HG03432 (cell line): ENCODE measurements around the gene ZNF718.
"Not testable (repeated sequence)": the region's sequence is repeated elsewhere in the genome, so short reads cannot be mapped to it uniquely, and the experiment has no call there.

Experiments
- ATAC-seq: cut with Tn5 transposase; IDR thresholded peaks from one replicate; pipeline ENCODE4 v1.9.1; 2021; ENCODE audit warnings: mild to moderate bottlenecking, moderate library complexity; ENCODE audit not compliant: unreplicated experiment

ZNF718 gene

DNA sequence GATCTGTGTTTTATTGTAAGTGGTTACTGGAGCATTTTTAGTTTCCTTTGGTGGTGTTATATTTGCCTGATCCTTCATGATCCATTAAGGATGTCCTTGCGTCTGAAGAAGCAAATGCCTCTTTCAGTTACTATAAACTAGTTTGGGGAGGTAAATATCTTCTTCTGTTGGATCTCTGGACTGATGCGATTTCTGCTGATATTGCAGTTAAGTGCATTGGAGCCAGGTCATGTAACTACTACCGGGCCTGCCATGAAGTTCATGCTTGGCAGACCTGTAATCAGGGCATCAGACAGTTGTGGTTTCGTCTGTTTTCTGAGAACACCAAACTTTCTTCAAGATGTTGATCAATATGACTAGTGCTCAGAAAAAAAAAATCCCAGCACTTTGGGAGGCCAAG is 22.9 kb downstream of the ZNF718 start:
- ATAC-seq, result no peak

DNA sequence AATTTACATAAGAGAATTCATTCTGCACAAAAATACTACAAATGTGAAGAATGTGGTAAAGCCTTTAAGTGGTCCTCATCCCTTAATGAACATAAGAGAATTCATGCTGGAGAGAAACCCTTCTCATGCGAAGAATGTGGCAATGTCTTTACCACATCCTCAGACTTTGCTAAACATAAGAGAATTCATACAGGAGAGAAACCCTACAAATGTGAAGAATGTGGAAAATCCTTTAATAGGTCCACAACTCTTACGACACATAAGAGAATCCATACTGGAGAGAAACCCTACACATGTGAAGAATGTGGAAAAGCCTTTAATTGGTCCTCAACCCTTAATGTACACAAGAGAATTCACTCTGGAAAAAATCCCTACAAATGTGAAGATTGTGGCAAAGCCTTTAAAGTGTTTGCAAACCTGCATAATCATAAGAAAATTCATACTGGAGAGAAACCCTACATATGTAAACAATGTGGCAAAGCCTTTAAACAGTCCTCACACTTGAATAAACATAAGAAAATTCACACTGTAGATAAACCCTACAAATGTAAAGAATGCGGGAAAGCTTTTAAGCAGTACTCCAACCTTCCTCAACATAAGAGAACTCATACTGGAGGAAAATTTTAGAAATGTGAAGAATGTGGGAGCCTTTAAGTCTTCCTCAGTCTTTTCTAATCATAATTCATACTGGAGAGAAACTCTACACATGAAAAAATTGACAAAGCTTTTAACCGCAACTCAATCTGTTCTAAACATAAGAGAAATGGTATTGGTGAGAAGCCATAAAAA is 37.4 kb downstream of the ZNF718 start:
- no peak for ATAC-seq

DNA sequence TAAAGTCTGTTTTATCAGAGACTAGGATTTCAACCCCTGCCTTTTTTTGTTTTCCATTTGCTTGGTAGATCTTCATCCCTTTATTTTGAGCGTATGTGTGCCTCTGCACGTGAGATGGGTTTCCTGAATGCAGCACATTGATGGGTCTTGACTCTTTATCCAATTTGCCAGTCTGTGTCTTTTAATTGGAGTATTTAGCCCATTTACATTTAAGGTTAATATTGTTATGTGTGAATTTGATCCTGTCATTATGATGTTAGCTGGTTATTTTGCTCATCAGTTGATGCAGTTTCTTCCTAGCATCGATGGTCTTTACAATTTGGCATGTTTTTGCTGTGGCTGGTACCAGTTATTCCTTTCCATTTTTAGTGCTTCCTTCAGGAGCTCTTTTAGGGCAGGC is 45.3 kb downstream of the ZNF718 start:
- not testable (repeated sequence) for ATAC-seq

DNA sequence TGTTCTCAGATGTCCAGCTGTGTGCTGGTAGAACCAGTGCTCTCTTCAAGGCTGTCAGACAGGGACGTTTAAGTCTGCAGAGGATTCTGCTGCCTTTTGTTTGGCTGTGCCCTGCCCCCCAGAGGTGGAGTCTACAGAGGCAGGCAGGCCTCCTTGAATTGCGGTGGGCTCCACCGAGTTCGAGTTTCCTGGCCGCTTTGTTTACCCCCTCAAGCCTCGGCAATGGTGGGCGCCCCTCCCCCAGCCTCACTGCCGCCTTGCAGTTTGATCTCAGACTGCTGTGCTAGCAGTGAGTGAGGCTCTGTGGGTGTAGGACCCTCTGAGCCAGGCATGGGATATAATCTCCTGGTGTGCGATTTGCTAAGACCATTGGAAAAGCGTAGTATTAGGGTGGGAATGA is 47.0 kb downstream of the ZNF718 start:
- ATAC-seq, result not testable (repeated sequence)

DNA sequence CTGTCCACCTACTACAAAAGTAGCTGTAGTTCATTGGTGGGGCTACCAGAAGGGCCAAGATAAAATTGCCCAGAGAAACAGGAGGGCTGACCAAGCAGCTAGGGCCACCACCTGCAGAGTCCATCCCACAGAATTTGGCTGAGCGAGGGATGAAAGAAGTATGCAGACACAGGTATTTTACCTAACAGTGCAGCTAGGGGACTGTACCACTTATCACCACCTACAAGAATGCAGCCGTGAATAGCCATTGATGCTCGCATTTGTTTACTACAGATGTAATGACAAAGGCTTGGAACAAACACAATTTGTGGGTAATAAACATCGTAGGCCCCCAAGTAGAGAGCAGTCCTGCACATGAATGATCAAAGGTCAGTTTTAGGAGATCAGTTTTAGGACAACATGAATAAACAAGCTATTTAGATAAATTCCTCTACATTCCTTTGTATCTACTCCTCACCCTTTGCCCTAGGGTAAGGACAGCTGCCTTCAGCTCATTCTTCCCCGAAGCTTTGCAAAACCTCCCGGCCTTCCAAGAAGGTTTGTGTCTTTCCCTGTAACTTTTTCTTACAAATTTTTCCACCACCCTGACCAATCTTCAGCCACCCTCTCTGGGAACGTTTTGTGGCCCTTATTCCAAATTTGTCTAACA is 49.5 kb downstream of the ZNF718 start:
- ATAC-seq, result no peak

DNA sequence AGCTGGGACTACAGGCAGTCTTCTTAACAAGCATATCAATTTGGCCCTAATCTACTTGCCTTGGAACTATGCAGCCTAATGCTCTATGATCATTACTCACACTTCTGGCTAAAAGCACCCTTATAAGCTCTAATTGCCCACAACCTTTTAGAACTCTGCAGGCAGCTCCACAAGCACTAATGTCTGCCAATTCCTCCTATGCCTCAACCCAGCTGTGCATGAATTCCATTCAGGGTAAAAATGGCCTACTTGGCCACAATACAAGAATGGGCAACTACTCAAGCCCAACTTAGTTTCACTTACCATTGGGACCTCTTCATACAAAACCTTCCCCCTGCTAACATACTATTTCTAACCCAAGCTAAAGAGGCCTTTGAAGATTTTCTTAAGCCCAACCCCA is 51.7 kb downstream of the ZNF718 start:
- no peak for ATAC-seq

DNA sequence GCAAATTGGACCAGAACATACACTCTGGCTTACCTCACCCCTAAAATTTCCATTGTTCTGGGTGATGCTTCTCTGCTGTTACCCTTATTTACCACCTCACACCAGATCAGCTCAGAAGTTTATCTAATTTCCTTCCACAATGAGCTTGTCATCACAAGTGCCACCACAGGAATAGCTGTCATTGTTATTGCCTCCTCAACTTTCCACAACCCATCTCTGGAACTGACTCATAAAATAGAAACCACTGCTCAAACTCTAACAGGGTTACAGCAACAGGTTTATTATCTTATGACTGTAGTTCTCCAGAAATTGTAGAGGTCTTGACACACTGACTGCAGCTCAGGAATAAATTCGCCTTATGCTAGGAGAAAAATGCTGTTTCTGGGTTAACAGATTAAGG is 52.7 kb downstream of the ZNF718 start:
- no peak for ATAC-seq

DNA sequence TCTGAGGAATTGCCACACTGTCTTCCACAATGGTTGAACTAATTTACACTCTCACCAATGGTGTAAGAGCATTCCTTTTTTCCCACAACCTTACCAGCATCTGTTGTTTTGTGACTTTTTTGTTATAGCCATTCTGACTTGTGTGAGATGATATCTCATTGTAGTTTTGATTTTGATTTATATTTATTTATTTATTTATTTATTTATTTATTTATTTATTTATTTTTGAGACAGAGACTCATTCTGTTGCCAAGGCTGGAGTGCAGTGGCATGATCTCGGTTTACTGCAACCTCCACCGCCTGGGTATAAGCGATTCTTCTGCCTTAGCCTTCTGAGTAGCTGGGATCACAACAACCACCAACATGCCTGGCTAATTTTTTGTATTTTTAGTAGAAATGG is 57.9 kb downstream of the ZNF718 start:
- ATAC-seq, result not testable (repeated sequence)

DNA sequence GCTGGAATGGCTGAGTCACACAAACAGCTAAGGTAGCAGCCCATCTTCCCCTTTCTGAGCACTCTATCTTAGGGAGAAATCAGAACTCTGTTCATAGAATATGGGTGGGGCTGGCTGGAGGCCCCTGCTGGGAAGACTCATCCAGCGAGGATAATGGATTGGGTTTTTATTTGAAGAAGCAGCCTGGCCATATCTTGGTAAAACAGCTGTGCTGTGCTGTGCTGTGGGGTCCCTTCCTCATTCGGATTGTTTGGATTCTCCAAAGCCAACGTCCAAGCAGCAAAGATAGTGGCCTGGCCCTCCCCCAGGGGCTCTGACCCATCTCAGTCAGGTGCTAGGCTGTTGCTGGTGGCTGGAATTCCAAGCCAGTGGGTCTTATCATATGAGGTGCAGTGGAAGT is 63.8 kb downstream of the ZNF718 start:
- ATAC-seq, result no peak

DNA sequence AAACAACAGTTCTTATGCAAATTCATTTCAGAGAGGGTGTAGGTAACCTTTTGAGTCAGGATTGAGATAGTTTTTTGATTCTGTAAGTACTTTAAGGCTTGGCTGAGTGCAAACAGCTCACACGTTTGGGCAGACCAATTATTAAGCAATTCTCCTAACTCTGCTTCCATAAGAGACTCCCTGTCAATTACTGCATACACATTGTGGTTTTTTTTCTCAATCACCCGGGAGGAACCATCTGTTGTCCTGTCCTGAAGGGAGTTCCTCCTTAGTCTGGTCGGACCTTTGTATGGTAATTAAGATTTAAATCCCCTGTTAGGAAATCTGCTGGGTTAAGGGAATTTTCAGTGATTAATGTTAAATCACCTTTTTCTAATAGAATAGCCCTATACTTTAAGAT is 70.9 kb downstream of the ZNF718 start:
- ATAC-seq, result not testable (repeated sequence)

DNA sequence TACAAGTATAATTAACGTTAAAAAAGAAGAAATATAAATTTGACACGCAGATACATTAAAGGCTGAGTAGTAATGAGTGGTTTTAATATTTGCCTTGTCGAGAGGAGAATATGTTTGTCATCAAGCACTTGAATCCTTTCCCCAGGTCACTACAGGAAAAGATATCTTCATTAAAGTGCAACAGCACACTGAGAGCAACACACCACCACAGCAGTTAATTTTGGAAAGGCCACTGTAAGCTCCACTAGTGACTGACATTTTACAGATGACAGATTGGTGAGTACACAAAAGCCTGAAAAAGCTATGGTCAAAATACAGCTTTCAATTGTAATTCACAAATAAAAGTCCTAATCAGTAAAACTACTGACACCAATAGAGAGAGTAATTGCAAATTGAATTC is 76.6 kb downstream of the ZNF718 start:
- ATAC-seq, result no peak

DNA sequence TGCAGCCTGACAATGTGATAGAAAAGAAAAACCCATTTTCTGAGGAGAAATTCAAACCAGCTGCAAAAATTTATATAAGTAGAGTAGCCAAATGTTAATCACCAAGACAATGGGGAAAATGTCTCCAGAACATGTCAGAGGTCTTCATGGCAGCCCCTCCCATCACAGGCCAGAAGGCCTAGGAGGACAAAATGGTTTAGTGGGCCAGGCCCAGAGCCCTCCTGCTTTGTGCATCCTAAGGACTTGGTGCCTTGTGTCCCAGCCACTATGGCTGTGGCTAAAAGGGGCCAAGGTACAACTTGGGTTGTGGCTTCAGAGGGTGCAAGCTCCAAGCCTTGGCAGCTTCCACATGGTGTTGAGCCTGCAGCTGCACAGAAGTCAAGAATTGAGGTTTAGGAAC is 78.5 kb downstream of the ZNF718 start:
- ATAC-seq, result not testable (repeated sequence)

DNA sequence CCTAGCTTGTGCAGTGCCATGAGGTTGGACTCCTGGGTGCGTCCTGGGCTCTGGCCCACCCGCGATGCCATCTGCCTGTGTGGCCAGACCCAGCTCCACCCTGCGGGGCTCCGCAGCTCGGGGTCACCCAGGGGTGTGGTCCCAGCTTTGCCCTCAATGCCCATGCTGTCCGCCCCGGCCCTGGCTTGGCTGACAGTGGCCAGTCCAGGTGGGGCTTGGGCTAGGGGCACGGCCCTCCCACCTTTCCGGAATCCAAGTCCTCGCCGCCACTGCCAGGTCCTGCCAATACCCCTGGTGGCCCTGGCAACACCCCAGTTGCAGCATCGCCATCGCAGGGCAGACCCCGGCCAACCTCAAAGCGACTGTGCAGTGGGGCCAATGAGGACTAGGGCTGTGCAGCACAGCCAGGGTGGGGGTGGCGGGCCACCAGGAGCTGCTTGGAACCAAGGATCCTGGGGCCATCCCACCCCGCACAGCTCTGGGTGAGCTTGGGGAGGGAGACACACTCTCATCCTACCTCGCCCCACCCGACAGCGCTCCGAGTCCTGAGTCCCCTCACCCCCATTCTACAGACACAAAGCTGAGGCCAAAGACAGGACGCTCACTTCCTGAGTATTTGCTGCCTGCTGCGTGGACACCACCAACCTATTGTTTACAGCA is 80.9 kb downstream of the ZNF718 start:
- ATAC-seq, result no peak

DNA sequence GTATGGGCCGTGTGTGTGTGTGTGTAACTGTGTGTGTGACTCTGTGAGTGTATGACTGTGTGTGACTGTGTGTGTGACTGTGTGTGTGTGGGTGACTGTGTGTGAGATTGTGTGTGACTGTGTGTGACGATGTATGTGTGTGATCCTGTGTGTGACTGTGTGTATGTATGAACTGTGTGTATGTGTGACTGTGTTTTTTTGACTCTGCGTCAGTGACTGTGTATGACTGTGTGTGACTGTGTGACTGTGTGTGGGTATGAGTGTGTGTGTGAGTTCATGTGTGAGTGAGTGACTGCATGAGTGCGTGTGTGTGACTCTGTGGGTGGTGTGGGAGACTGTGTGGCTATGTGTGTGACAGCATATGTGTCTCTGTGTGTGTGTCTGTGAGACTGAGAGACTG is 81.8 kb downstream of the ZNF718 start:
- no peak for ATAC-seq

DNA sequence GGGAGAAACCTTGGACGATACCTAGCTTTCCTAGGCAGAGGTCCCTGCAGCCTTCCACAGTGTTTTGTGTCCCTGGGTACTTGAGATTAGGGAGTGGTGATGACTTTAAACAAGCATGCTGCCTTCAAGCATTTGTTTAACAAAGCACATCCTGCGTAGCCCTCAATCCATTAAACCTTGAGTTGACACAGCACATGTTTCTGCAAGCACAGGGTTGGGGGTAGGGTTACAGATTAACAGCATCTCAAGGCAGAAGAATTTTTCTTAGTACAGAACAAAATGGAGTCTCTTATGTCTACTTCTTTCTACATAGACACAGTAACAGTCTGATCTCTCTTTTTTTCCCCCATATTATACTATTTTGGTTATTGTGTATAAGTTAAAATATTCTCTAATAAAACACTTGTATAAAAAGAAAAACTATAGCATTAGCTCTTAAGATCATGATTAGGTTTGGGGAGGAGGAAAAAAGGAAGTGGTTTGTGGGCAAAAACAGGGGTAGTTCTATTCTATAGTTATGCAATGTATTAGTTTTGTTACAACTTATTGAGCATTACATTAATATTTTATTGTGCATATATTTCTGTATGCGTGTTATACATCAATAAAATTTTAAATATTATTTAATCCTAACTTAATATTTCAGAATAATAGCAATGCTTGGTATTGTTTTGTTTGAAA is 84.3 kb downstream of the ZNF718 start:
- not testable (repeated sequence) for ATAC-seq

DNA sequence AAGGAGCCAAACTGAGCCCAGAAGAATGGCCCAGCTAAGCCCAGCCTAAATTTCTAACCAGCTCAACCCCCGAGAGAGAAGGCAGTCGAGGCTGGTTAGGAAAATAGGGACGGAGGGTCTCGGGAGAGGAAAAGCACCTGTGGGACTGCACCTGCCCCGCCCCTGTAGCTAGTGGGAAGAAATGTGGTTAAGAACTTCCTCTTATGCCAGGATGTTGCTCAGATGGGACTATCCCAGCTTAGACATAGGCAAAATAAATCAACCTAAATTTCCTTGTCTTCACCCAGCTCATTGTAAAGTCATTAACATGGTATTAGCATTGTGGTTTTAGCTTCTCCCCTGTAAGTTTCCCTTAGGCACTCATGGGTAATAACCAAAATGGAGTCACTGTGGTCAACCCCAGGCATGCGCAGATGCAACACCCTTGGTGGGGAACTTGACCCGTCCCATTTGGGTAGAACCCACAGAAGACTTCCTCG is 86.8 kb downstream of the ZNF718 start:
- no peak for ATAC-seq

DNA sequence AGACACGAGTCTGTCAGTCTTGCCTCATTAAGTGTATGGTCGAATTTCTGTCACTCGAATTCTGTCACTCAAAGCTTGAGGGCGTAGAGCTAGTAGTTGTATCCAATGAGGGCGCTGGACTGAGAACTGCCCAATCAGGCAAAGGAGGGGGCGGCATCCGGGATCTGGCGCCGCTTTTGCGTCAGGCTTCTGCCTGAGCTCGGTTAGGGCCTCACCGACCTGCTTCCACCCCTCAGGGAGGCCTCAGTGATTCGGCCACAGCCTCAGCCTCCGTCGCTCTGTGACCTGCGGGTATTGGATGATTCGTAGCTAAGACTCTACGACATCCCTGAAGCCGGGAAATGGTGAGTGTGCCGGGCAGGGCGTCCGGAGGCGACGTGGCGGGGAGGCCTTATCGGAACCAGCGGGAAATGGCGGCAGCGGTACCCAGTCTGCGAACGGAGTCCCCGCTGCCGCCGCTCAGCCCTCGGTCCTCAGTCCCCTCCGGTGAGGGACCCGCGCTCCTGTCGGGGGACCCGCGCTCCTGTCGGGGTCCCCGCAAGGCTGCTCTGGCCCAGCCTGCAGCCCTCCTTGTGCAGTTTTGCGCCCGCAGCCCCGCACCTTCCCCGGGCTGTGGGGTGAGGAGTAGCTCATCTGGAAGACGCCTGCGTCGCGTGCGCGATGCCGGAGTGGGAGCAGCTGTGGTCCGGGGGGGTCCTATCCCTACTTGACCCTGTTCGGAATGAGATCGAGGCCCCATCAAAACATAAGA is 88.3 kb downstream of the ZNF718 start:
- no peak for ATAC-seq

DNA sequence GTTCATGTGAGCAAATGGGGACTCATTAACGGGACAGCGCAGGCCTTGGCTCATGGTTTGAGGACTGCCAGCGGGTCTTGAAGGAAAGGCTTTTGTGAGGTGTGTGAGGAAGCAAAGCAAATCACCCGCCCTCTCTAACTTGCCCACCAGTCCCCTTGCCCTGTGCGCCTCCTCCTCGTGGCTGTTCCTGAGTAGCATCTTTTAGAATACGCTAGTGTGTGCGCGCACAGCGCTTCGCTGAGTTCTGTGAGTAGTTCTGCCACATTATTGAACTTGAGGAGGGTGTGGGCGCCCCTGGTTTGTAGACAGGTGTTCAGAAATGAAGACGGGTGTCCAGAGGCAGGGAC is 88.9 kb downstream of the ZNF718 start:
- not testable (repeated sequence) for ATAC-seq
